ENCODE results near the gene DIP2C. TPM values are rescaled to one million over a fixed set of nuclear protein-coding genes. Genes with fewer than 3 reads are reported as not detected.

The DIP2C gene
- polyA plus RNA-seq, 3 donors: 0.11 TPM; not detected in 2

- H3K9me3 Mint-ChIP-seq: peaks cover 5 to 16% (median 13%) of the 10 kb centered on the region in 7 donors
- no CpG with 5 or more reads among the region's 5 CpGs for WGBS (ENCODE audit: insufficient coverage)
- TF ChIP-seq CTCF (IDR thresholded peaks at IDR 0.05): no peak
Measured at GRCh38 chr10:716821-717220, 27.4 kb upstream of the DIP2C start.

GRCh38 chr10:714214-714613, 24.7 kb upstream of the DIP2C start:
- Mint-ChIP-seq H3K4me1 (no peaks in the 10 kb centered on the region), H3K4me3 (no peak overlapping the region), H3K9me3 (peaks cover 5 to 17% (median 13%) of the 10 kb centered on the region in 7 donors), H3K27ac (no peak overlapping the region), H3K27me3 (ENCODE audit: low read depth in 3 of 3) (peaks cover 1 to 12% (median 3%) of the 10 kb centered on the region in 3 donors), H3K36me3 (no peaks in the 10 kb centered on the region)
- H3K36me3 ChIP-seq (replicated peaks in 1 of 2; ENCODE audit: control insufficient read depth in 1 of 2, insufficient read depth in 2 of 2, low read length in 2 of 2): no peaks in the 10 kb centered on the region
- H3K4me1 ChIP-seq (ENCODE audit: control insufficient read depth in 1 of 2, insufficient read depth in 2 of 2, low read length in 2 of 2): no peaks in the 10 kb centered on the region
- no peak overlapping the region for H3K4me3 ChIP-seq (replicated peaks in 1 of 3; ENCODE audit: low read depth in 2 of 3, low read length in 3 of 3)
- no peak overlapping the region for H3K27ac ChIP-seq (ENCODE audit: low read depth in 1 of 2, low read length in 2 of 2)
- no peaks in the 10 kb centered on the region for H3K27me3 ChIP-seq (ENCODE audit: control insufficient read depth in 2 of 2, insufficient read depth in 2 of 2, low read length in 2 of 2)
- no peak for DNase-seq
- no peak overlapping the region for H3K9ac ChIP-seq (ENCODE audit: insufficient read depth, low read length, poor library complexity, severe bottlenecking)
- intact Hi-C loops (cut with micrococcal nuclease): no loop called here
- H3K79me2 ChIP-seq (ENCODE audit: insufficient read depth, low read length): no peaks in the 10 kb centered on the region
- no CpG with 5 or more reads among the region's 3 CpGs for WGBS (ENCODE audit: insufficient coverage)
- H4K20me1 ChIP-seq (ENCODE audit: insufficient read depth, low read length): no peaks in the 10 kb centered on the region
- peaks cover 13 to 14% of the 10 kb centered on the region in 2 donors for H3K9me3 ChIP-seq (replicated peaks in 1 of 2; ENCODE audit: control insufficient read depth in 1 of 2, insufficient read depth in 1 of 2, low read length in 2 of 2)
- no peak overlapping the region for H3K4me2 ChIP-seq (replicated peaks; ENCODE audit: extremely low read depth, low read length, poor library complexity, severe bottlenecking)
- H2AFZ ChIP-seq (ENCODE audit: insufficient read depth, low read depth, low read length, poor library complexity, severe bottlenecking): no peak overlapping the region
- no peak for TF ChIP-seq CTCF (IDR thresholded peaks at IDR 0.05)

More at GRCh38 chr10:716821-717220, 27.4 kb upstream of the DIP2C start:
- Mint-ChIP-seq H3K4me3 (no peak overlapping the region), H3K27me3 (ENCODE audit: low read depth in 3 of 3) (peaks cover 3 to 12% (median 8%) of the 10 kb centered on the region in 3 donors), H3K36me3 (no peaks in the 10 kb centered on the region), H3K27ac (no peak overlapping the region), H3K4me1 (no peaks in the 10 kb centered on the region)
- no peaks in the 10 kb centered on the region for H4K20me1 ChIP-seq (ENCODE audit: insufficient read depth, low read length)
- H3K9me3 ChIP-seq (replicated peaks in 1 of 2; ENCODE audit: control insufficient read depth in 1 of 2, insufficient read depth in 1 of 2, low read length in 2 of 2): peaks cover 13% of the 10 kb centered on the region in 2 donors
- H3K36me3 ChIP-seq (replicated peaks in 1 of 2; ENCODE audit: control insufficient read depth in 1 of 2, insufficient read depth in 2 of 2, low read length in 2 of 2): no peaks in the 10 kb centered on the region
- no peak overlapping the region for H3K27ac ChIP-seq (ENCODE audit: low read depth in 1 of 2, low read length in 2 of 2)
- no peaks in the 10 kb centered on the region for H3K4me1 ChIP-seq (ENCODE audit: control insufficient read depth in 1 of 2, insufficient read depth in 2 of 2, low read length in 2 of 2)
- H3K79me2 ChIP-seq (ENCODE audit: insufficient read depth, low read length): no peaks in the 10 kb centered on the region
- no peak overlapping the region for H2AFZ ChIP-seq (ENCODE audit: insufficient read depth, low read depth, low read length, poor library complexity, severe bottlenecking)
- intact Hi-C loops (cut with micrococcal nuclease): no loop called here
- no peak overlapping the region for H3K4me3 ChIP-seq (replicated peaks in 1 of 3; ENCODE audit: low read depth in 2 of 3, low read length in 3 of 3)
- no peaks in the 10 kb centered on the region for H3K27me3 ChIP-seq (ENCODE audit: control insufficient read depth in 2 of 2, insufficient read depth in 2 of 2, low read length in 2 of 2)
- H3K9ac ChIP-seq (ENCODE audit: insufficient read depth, low read length, poor library complexity, severe bottlenecking): no peak overlapping the region
- DNase-seq: no peak
- no peak overlapping the region for H3K4me2 ChIP-seq (replicated peaks; ENCODE audit: extremely low read depth, low read length, poor library complexity, severe bottlenecking)

Measured in CD14-positive monocyte (primary cell).